Endometrial microvascular endothelial cells (primary cell): ENCODE measurements around the gene RGPD4. TPM values are rescaled to one million over a fixed set of nuclear protein-coding genes. Genes with fewer than 3 reads are reported as not detected.
"Not testable (repeated sequence)": the region's sequence is repeated elsewhere in the genome, so short reads cannot be mapped to it uniquely, and the experiment has no call there.

Experiments
- in situ Hi-C: cut with HindIII; loops from 2 replicates; pipeline ENCODE4 v1.10.0; 2017; ENCODE audit warnings: low sequenced_read_pairs, low pct_unique_long_range_greater_than_20kb; ENCODE audit errors: inconsistent ontology term
- total RNA-seq: library from RNA; depleted of rRNA; stranded (reverse); fragments of >200 nt; gene quantifications from one replicate; pipeline ENCODE4 v1.2.3, GENCODE V29; 2015; ENCODE audit errors: inconsistent ontology term

Gene RGPD4
- total RNA-seq: not detected

DNA sequence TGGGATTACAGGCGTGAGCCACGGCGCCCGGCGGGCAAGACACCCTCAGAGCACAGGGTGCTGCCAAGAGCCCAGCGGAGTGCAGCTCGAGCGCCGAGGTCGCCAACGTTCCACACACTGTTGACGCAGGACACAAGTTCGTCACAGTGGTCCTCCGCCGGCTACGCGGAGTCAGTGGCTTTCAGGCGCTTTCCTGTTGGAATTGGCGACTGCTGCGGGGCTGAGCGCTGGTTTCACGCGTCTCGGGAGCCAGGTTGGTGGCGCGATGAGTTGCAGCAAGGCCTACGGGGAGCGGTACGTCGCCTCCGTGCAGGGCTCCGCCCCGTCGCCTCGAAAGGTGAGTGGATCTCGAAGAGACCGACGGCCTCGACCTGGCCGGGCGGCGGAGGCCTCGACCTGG lies at the start of gene RGPD4:
TSS of gene RGPD4 (plus strand) at position 144 of the 400 bp plus-strand sequence. CDS start at position 266, 122 bp downstream.
- in situ Hi-C loops: not testable (repeated sequence)

DNA sequence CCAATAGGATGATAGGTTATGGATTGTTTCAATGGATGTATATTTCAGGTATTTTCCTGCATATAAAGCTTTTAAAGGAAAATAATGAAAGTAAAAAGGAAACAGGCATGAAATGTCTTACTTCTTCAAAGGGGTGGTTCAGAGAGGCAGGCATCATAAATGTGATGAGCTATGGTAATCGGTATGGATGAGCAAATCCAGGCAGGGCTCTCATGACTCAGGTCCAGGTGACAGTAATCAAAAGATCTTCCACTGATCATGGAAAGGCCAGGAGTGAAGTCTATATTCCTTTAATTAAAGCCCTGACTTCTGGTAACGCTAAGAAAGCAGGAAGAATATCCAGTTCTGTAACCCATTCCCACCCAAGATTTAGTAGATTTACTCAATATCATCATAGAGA lies 48.7 kb upstream of the RGPD4 start:
- in situ Hi-C loops: no loop called here

DNA sequence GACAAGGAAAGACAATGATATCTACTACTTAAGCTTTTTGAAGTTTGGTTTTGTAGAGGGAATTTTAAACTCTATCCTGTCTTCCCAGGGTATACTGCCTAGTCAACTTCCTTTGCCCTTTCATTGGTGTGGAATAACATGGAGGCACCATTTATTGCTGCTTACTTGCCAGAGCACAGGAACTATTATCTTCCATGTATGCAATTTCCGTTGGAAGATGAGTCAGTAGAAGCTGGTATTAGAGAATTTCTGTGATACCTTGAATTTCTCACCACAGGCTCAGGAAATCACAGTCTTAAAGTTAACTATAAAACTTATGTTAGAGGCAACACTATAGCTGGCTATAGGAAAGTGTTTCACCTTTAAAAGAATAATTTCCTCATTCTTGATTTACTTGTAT lies 40.9 kb upstream of the RGPD4 start:
- in situ Hi-C loops: no loop called here

DNA sequence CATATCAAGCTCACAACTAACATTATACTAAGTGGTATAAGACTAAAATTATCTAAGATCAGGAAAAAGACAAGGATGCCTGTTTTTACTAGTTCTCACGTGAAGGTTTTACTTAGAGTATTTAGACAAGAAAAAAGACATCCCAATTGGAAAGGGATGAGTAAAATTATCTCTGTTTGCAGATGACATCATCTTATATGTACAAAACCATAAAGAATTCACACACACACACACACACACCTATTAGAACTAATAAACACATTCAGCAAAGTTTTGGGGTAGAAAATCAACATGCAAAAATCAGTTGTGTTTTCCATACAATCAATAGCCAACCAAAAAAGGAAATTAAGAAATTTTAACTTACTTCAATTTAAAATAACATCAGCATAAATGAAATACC lies 35.9 kb upstream of the RGPD4 start:
- in situ Hi-C loops: no loop called here

DNA sequence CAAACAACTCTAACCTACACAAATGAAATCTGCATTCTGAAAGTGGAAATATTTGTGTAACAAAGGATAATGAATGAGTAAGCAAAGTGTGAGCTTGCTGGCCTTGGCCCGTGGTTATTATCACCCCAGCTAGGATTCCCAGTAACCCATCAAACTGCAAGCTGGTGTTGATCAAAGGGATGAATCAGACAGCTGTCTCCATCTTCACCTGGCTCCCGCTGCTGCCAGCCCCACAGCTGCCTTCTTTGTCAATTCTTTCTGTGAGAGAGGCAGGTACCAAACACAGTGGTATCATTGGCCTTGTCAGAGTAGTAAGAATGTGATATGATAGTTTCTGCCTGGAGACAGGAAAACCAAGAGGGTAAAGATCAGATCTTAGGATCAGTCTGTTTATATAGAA lies 25.2 kb upstream of the RGPD4 start:
- in situ Hi-C loops: no loop called here

DNA sequence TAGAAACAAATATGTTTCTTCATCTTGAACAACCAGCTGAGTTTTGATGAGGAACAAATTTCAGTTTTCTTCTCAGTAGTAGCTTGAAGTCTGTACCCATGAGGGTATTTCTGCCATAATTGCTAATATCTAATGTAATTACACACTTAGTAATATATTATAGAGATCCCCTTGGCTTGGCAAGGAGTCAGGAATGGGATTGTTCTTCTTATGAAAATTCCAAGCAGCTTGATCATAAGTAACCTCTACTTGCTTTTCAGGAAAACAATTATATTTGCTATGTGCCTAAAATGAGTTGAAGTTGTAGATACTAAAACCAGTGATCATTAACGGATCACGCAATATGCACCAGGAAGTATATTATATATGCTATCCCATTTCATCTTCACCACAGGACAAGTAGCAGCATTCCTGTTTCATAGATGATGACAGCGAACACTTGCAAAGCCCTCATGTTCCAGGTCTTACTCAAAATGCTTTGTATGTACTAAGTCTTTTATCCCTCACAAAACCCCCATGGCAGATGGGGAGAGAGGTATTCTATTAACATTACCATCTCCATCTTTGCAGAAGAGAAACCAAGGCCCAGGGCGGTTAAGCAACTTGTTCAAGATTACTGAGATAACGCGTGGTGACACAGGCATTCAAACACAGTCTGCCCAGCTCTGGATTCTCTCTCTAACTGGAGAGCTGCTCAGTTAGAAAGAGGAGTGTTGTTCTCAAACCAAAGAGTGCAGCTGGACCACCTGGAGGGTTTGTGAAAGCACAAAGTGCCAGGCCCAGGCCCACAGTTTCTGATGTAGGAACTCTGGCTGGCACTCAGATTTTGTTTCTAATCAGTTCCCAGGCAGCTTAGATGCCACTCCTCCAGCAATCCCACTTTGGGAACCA lies 21.8 kb upstream of the RGPD4 start:
- in situ Hi-C loops: no loop called here

DNA sequence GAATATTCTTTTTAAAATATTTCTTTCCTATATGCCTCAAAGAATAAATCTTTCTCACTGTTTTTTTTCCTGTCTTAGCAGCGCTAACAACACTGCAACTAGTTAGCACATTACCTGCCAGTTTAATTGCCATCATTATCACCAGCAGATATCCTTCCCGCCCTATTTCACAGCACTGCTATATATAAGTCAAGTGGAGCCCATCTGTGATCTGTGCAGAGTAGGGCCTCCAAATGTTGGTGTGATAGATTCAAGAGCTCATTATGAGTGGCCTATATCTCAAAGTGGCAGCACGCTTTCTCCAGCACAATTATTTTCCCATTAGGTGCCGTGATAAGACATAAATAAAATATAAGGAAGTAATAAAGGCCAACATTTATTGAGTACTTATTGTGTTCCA lies 19.8 kb upstream of the RGPD4 start:
- in situ Hi-C loops: no loop called here

DNA sequence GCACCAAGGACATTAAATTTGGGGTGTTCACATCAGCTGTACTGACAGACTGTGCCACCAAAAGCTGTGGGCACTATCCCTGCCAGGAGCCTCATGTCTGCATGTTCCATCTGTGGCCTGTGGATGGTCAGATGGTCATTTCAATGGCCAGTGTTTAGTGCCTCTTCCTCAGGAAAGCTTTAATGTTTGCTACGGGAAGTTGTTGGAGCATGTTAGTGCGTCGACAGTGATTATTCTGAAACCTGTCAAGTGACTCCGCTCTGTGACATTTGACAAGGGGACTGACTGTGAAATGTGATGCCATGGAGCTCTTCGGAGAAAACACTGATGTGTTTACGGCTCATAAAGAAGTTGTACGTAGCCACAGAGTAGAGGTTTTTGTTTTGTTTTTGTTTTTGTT lies 18.7 kb upstream of the RGPD4 start:
- in situ Hi-C loops: no loop called here

DNA sequence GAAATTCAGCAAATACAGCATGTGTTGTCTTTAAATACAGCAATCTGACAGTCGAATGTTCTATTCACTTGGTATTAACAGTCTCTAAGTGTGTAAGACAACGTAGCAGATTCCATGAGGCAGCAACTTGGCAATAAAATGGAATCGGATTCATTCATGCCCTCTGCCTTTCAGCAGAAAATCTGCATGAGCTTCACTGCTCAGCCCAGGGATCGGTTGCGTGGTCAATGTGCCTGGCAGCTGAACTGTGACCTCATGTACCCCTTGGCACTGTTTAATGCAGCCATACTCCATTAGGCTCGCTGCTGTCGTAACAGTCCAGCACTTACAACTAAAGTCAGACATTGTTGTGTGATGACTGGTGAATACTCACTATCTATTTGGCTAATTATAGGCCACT lies 17.7 kb upstream of the RGPD4 start:
- in situ Hi-C loops: no loop called here

DNA sequence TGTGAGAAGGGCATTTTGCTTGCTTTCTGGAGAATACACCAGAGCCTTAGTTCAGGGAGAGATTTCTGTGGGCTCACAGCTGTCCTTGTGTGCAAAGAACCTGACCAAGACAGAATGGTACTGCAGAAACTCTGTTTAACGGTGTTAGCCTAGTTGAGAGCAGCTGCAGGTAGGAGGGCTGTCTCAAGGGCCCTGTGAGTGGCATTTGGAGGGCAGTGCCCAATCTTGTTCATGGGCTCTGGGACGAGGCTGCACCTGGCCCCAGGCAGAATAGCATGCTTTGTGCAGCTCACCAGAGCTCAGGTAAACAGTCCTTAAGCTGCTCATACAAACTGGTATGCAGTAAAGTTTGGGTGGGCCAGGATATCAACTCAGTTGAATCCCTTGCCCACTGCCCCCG lies 16.9 kb upstream of the RGPD4 start:
- in situ Hi-C loops: no loop called here

DNA sequence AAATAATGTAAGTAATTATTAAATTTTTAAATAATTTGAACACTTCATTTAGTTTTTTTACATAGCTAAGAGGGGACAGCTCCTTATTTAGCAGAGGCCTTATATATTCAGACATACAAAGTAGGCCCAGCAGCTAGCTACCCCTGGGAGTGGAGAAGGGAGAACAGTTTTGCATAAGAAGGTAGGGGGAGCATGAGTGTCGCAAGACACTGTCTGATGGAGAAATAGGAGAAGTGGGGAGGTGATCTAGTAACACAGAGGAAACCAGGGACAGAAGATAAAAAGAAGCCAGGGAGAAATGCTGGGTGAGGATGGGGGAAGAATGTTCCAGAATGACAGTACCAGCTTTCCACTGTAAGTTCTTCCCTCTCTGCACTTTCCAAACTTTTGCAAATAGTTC lies 16.0 kb upstream of the RGPD4 start:
- in situ Hi-C loops: no loop called here

DNA sequence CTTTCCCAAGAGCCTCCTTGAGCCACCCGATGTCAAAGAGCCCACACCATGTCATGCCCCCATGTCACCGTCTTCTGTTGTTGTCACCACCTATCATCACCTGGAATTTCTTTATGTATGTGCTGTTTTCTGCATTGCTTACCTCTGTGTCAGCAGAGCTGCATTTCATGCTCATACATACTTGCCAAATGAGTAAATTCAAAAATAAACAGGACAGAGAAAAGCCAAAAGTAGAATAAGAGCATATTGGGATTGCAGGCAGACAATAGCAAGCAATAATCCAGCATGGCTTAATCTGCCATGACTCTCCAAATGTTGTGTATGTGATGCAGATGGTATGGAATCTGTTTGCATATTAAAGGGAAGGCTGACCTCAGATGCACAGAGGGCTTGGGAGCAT lies 15.3 kb upstream of the RGPD4 start:
- in situ Hi-C loops: no loop called here

DNA sequence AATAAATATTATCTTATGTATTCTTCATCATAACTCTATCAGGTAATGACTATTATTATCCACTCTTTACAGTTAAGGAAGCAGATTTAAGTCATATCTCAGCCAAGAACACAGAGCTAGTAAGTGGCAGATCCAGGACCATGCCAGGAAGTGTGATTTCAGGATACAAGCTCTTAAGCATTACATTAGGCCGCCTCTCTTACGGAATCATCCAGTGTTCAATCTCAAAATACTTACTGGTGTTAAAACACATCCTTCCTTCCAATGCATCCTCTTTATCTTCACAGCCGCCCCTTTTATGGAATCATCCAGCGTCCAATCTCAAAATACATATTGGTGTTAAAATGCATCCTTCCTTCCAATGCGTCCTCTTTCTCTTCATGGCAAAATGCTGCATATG lies 14.7 kb upstream of the RGPD4 start:
- in situ Hi-C loops: no loop called here

DNA sequence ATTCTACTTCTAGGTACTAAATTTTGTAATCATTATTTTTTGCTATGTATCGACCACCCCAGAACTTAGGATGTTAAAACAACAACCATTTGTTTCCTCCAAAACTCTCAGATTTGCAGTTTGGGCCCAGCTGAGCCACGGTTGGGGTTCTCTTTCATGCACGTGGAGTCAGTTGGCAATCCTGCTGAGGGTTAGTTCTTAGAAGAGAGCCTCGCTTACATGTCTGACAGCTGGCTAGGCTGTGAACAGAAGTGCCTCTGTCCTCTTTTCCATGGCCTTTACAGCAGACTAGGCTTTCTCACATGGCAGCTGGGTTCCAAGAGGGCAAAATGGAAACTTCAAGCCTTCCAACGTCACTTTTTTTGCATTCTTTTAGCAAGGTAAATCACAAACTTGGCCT lies 9.3 kb upstream of the RGPD4 start:
- in situ Hi-C loops: no loop called here

DNA sequence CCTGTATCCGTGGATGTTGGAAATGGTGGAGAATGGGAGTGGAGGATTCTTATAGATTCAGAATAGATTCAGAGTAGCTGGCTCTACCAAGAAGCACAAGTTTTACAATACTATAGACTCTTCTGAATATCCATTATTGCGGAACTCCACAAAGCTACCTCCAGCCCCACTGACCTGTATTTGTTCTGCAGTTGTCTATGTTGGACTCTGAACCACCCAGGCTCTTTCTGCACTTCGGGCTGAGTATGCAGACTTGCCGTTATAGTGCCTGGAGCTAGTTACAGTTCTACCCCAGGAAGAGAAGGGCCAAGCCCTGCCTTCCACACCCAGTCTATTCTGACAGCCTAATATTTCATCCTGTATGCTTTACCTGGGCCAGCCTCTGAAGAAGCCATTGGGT lies 4.4 kb upstream of the RGPD4 start:
- in situ Hi-C loops: no loop called here

DNA sequence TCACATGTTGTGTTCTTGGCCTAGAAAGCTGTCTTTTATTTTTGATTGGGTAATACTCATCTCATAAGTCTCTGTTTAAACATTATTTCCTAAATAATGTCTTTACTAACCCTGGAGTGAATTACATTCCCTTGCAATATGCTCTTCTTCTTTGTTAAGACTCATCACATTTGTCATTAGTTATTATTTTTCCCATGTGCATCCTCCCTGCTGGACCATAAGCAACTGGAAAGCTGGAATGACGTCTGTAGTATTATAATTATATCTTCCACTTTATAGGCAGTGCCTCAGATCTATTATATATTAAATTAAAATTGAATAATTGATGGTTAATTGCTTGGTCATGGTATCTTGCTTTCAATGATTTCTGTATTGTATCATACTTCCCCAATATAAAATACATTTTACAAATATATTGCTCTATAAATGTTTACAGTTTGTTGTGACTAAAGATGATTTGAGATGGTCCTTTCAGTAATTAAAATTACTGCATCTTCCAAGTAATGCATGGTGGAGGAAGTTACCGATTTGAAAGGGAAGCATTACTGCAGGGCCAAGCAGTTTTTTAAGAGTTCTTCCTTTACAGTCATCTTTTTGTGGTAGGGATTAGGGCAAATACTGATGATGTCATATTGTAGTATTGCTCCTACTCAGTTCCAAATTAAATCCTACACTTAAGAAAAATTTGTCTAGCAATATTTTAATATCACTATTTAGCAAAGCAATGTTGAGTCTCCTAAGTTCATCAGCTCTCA lies 2.1 kb upstream of the RGPD4 start:
- in situ Hi-C loops: no loop called here

DNA sequence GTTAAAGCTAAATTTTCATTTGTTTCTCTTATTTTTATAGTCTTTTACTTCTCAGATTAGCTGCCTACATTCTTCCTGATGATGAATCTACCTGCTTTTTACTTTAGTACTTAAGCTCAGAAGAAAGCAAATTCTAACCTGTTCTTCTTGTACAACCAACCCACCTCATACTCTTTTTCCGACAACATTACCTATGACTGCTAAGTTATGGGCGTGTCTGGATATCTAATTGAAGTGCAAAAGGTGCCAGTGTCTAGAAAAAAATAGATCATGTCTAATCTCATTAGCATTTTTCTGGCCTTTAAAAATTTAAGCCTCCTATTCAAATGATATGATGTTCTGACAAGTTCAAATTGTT lies 1.5 kb upstream of the RGPD4 start:
- in situ Hi-C loops: no loop called here

DNA sequence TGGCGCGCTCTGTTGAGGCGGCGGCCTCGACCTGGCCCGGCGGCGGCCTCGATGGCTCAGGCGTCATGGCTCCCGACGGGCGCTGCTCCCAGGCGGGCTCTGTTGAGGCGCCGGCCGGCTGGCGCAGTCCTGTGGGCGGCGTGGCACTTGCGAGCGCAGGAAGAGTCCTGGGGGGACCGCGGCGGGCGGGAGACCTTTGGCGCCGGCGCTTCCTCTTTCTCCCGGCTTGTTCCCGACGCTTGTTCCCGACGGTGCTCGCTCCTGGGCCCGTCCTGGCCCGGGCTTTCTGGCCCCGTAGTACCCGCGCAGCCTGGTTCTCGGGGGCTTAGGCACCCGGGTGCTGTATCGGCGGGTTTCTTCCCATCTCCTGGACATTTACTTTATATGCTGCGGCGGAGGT lies 2.8 kb downstream of the RGPD4 start:
- in situ Hi-C loops: not testable (repeated sequence)

DNA sequence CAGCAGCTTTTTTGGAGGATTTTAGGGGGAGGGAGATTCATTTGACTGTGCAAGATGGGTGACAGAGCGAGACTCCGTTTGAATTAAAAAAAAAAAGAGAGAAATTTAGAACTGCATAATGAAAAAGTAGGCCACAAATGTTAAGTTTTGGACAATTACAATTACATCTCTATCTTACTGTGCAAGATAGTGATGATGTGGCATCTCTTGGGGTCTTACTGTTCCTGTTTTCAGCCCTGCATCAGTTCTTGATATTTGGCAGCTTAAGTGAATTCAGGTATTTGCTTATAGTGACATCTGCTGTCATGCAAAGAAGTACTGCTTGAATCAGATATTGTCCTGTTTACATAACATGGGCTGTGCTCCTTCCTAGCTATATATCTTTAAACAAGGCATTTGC lies 6.5 kb downstream of the RGPD4 start:
- in situ Hi-C loops: not testable (repeated sequence)

DNA sequence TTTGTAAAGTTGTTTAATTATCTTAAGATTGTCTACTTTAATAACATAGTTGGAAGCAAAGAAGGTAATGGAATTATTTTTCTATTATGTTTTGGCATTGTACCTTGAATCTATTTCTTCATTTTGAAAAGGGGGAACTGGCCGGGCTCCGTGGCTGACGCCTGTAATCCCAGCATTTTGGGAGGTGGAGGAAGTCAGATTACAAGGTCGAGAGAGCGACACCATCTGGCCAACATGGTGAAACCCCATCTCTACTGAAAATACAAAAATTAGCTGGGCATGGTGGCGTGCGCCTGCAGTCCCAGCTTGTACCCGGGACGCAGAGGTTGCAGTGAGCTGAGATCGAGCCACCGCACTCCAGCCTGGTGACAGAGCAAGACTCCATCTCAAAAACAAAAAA lies 6.9 kb downstream of the RGPD4 start:
- in situ Hi-C loops: not testable (repeated sequence)
